Kidney (tissue), 14 donors: ENCODE measurements around the gene KCNAB1. TPM values are rescaled to one million over a fixed set of nuclear protein-coding genes. Genes with fewer than 3 reads are reported as not detected.
"Not testable (repeated sequence)": the region's sequence is repeated elsewhere in the genome, so short reads cannot be mapped to it uniquely, and the experiment has no call there.

Experiments used
- DNase-seq, 5 donors: peaks; one replicate each; pipeline ENCODE4 v3.0.0-alpha.2; 2013 to 2020
- FAIRE-seq: peaks from 2 replicates; lab custom pipeline; 2012; peaks lifted over from hg19 to GRCh38; lab: Jason Lieb, UNC
- H3K27ac ChIP-seq, 2 donors: one replicate each; pipeline ENCODE4 v1.7.0; 2013; ENCODE audit warnings: low read depth in 2 of 2, low read length in 2 of 2, inconsistent platforms in 1 of 2
- H3K27me3 ChIP-seq: one replicate; pipeline ENCODE4 v1.7.1; 2013; ENCODE audit warnings: low read length, inconsistent platforms; ENCODE audit not compliant: control insufficient read depth, insufficient read depth
- H3K36me3 ChIP-seq, 3 donors: one replicate each; pipeline versions ENCODE4 v1.7.0 to v1.7.1; 2013; ENCODE audit warnings: low read length in 3 of 3, control low read depth in 1 of 3, inconsistent platforms in 1 of 3; ENCODE audit not compliant: insufficient read depth in 3 of 3, control insufficient read depth in 2 of 3
- H3K4me1 ChIP-seq, 3 donors: one replicate each; pipeline versions ENCODE4 v1.7.0 to v1.7.1; 2013; ENCODE audit warnings: low read length in 3 of 3, inconsistent platforms in 1 of 3, low read depth in 1 of 3; ENCODE audit not compliant: control insufficient read depth in 2 of 3, insufficient read depth in 2 of 3
- H3K4me3 ChIP-seq, 3 donors: one replicate each; pipeline versions ENCODE4 v1.7.0 to v1.8.1; 2013; ENCODE audit warnings: low read length in 3 of 3, control low read depth in 1 of 3, inconsistent platforms in 1 of 3
- H3K9ac ChIP-seq, 3 donors: one replicate each; pipeline versions ENCODE4 v1.7.0 to v1.7.1; 2013; ENCODE audit warnings: low read length in 3 of 3, control low read depth in 1 of 3, inconsistent platforms in 1 of 3
- H3K9me3 ChIP-seq, 3 donors: one replicate each; pipeline versions ENCODE4 v1.7.0 to v1.7.1; 2013; ENCODE audit warnings: low read length in 3 of 3, control low read depth in 1 of 3, inconsistent platforms in 1 of 3; ENCODE audit not compliant: control insufficient read depth in 2 of 3, insufficient read depth in 1 of 3
- intact Hi-C: fragments of 100-400 bp; cut with DNase I; formaldehyde crosslinking; loops from one replicate; pipeline ENCODE4 v1.11.1; 2022
- polyA plus RNA-seq: library from polyadenylated mRNA; stranded (reverse); fragments of 350-450 nt; fragmentation: Illumina TruSeq; extraction: RNeasy Lipid Tissue Mini Kit (QIAGEN cat#74804); gene quantifications from one replicate; pipeline ENCODE4 v1.2.3, GENCODE V29; 2014; ENCODE audit warnings: low read depth, low replicate concordance; ENCODE audit not compliant: insufficient read depth
- total RNA-seq: library from RNA; stranded (reverse); fragmentation: NEBNext Ultra II Directional; extraction: Animal tissue kit (Norgen Biotek cat#: 25700); gene quantifications from one replicate; pipeline ENCODE4 v1.2.1, GENCODE V29; 2021
- TF ChIP-seq, protein P1 (sequence below): IDR thresholded peaks from 3 replicates; pipeline ENCODE4 v1.5.1; 2012; ENCODE audit warnings: mild to moderate bottlenecking, moderate library complexity, borderline replicate concordance; ENCODE audit not compliant: insufficient read depth; ENCODE audit errors: extremely low read depth
- donor health status: control.
- donor health status: control.
- donor health status: control.
- donor health status: control.
- donor health status: control.
- donor health status: DM: yes; HTN: yes; CAD: no.
- donor health status: Normal renal cell carcinoma (clear cell type).

Gene KCNAB1
- total and polyA plus RNA-seq, 2 donors from 2014 or later: 1.7 to 6.6 TPM

DNA sequence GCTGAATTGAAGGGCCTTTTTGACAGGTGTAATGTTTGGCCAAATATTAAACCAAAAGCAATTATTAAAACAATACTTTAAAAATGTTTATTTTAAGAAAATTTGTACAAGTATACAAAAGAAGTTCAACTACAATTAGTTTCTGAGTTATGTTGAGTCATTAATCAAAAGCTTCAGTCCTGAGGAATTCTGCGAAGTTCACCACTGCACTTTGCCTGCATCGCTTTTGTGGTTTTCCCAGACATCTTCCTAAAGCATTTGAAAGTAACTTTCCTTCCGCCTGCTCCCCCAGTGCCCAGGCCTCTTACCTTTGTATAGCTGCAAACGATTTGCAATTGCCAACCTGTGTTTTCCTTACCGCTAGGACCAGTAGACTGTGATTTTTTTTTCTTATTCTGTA lies 69.5 kb downstream of the KCNAB1 start:
- TF ChIP-seq, protein P1, sequence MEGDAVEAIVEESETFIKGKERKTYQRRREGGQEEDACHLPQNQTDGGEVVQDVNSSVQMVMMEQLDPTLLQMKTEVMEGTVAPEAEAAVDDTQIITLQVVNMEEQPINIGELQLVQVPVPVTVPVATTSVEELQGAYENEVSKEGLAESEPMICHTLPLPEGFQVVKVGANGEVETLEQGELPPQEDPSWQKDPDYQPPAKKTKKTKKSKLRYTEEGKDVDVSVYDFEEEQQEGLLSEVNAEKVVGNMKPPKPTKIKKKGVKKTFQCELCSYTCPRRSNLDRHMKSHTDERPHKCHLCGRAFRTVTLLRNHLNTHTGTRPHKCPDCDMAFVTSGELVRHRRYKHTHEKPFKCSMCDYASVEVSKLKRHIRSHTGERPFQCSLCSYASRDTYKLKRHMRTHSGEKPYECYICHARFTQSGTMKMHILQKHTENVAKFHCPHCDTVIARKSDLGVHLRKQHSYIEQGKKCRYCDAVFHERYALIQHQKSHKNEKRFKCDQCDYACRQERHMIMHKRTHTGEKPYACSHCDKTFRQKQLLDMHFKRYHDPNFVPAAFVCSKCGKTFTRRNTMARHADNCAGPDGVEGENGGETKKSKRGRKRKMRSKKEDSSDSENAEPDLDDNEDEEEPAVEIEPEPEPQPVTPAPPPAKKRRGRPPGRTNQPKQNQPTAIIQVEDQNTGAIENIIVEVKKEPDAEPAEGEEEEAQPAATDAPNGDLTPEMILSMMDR: no peak
- FAIRE-seq: no peak
- intact Hi-C loops: no loop called here
- Histone ChIP-seq H3K4me3 (no peak overlapping the region), H3K27ac (no peak overlapping the region), H3K9me3 (no peaks in the 10 kb centered on the region), H3K4me1 (no peaks in the 10 kb centered on the region), H3K36me3 (no peaks in the 10 kb centered on the region), H3K27me3 (no peaks in the 10 kb centered on the region), H3K9ac (no peak overlapping the region)
- no peak for DNase-seq

DNA sequence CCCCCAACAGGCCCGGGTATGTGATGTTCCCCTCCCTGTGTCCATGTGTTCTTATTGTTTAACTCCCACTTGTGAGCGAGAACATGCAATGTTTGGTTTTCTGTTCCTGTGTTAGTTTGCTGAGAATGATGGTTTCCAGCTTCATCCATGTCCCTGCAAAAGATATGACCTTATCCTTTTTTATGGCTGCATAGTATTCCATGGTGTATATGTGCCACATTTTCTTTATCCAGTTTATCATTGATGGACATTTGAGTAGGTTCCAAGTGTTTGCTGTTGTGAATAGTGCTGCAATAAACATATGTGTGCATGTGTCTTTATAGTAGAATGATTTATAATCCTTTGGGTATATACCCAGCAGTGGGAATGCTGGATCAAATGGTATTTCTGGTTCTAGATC lies 74.6 kb downstream of the KCNAB1 start:
- DNase-seq, H3K9me3 ChIP-seq, H3K4me1 ChIP-seq, FAIRE-seq, H3K27me3 ChIP-seq, H3K4me3 ChIP-seq, H3K27ac ChIP-seq, intact Hi-C loops, H3K9ac ChIP-seq, H3K36me3 ChIP-seq: not testable (repeated sequence)

- H3K27ac ChIP-seq, H3K27me3 ChIP-seq, intact Hi-C loops, H3K36me3 ChIP-seq, H3K4me1 ChIP-seq, FAIRE-seq, H3K4me3 ChIP-seq, DNase-seq, H3K9me3 ChIP-seq, H3K9ac ChIP-seq: not testable (repeated sequence)
Observed at GRCh38 chr3:156197152-156197551, 76.8 kb downstream of the KCNAB1 start.

DNA sequence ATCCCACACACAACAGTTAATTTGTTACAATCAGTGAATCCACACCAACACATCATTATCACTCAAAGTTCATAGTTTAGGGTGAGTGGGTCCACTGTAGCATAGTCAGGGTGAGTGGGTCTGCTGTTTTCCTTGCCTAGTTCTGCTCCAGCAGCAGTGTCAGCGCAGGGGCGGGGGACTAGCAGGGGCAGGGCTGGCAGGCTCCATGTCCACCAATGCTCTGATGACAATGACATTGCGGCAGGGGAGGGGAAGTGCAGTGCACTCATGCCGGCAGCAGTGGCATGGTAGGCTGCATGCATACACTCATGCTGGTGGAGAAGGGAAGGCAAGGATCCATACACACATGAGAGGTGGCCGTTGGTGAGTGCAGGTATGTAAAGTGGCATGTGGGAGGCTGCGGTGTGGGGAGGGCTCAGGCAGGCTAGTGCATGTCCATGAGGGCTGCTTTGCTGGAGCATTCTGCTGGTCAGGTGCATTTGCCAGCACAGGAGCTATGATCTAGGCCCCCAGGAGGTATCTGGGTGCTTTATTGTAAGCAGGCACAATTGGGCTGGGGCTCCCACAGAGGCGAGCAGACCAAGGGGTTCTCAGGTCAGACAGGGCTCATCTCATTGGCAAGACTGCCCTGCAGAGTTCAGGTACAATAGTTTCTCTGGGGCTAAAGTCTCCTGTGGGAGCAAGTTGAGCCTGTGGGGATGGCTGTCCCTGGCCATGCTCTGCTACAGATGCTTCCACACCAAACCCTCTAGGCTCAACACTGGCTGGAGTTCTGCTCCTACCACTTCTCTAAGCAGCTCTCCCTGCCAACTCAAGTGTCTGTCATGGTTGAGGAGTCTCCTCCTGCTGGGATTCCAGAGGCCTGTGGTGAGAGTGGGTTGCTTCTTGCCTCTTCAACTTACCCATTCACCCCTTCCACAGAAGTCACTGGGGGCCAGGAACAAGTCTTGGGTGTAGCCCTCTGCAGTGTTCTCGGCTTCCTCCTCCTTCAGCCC lies 81.3 kb downstream of the KCNAB1 start:
- Histone ChIP-seq H3K9me3 (no peaks in the 10 kb centered on the region), H3K27ac (no peak overlapping the region), H3K9ac (no peak overlapping the region), H3K27me3 (no peaks in the 10 kb centered on the region), H3K4me1 (no peaks in the 10 kb centered on the region), H3K36me3 (no peaks in the 10 kb centered on the region), H3K4me3 (no peak overlapping the region)
- DNase-seq (peak in 1 of 5 donors; percentile 45), FAIRE-seq (no peak)
- TF ChIP-seq, protein P1: no peak
- intact Hi-C loops: no loop called here
